ENCODE results near the gene TRABD2B. TPM values are rescaled to one million over a fixed set of nuclear protein-coding genes. Genes with fewer than 3 reads are reported as not detected.

The TRABD2B gene
- total RNA-seq, 1 experiment from 2014 or later, result 0.05 TPM

DNA sequence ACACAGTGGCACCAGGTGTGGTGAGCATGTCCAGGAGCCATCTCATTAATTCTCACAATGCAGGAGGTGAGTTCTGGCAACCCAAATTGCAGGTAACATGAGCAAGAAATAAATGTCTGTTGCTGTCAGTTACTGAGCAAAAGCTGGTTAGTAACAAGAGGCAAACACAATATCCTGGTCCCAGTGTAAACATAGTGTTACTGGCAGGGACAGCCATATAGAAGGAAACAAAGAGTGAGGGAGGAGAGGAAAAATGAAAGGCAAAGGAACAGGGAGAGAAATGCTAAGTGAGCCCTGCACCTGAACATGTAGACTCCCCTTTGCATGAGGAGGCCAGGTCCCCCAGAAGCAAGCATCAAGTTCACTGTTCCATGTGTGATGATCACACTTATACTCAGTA lies 203.6 kb downstream of the TRABD2B start:
- Histone ChIP-seq H3K36me3 (ENCODE audit: control insufficient read depth in 1 of 2, insufficient read depth in 2 of 2, low read length in 2 of 2) (no peaks in the 10 kb centered on the region), H3K79me2 (ENCODE audit: insufficient read depth, low read length) (no peaks in the 10 kb centered on the region), H3K9me2 (ENCODE audit: insufficient read depth) (no peaks in the 10 kb centered on the region), H2AFZ (ENCODE audit: low read depth, low read length, poor library complexity, severe bottlenecking) (no peak overlapping the region), H3K9ac (ENCODE audit: low read length) (no peak overlapping the region), H3K27me3 (ENCODE audit: insufficient read depth, low read length) (no peaks in the 10 kb centered on the region), H3K4me1 (ENCODE audit: control insufficient read depth in 1 of 2, insufficient read depth in 2 of 2, low read length in 2 of 2) (no peaks in the 10 kb centered on the region), H4K20me1 (ENCODE audit: insufficient read depth) (no peaks in the 10 kb centered on the region), H3K9me3 (ENCODE audit: control insufficient read depth in 1 of 2, insufficient read depth in 1 of 2, low read depth in 1 of 2, low read length in 2 of 2) (no peaks in the 10 kb centered on the region), H3K4me3 (replicated peaks in 1 of 2; ENCODE audit: low read depth in 1 of 2, low read length in 2 of 2) (no peak overlapping the region), H3K4me2 (ENCODE audit: low read length) (no peak overlapping the region), H3K27ac (ENCODE audit: low read depth, low read length) (no peak overlapping the region)
- ChIA-PET POLR2A (no interaction called here), RAD21 (ENCODE audit: low non-redundant PET in 1 of 2, low total read pairs in 2 of 2, uncharacterized antibody in 2 of 2, unreplicated experiment in 2 of 2) (interaction anchor here in 1 of 2 experiments (0.6 kb wide), 1 partner anchor 85 kb away, joined by 3 read pairs; no protein-coding TSS in a partner anchor), CTCF (no interaction called here)
- ATAC-seq (no peak), DNase-seq (ENCODE audit: low read depth, low spot score) (no peak)
- intact Hi-C loops (cut with micrococcal nuclease), result no loop called here
- TF ChIP-seq SIN3A (IDR thresholded peaks at IDR 0.05; ENCODE audit: low read depth), result no peak
- no peak for TF ChIP-seq EZH2phosphoT487 (IDR thresholded peaks at IDR 0.05; ENCODE audit: borderline replicate concordance)
- BruUV-seq (replicated peaks), result no TSS peak

DNA sequence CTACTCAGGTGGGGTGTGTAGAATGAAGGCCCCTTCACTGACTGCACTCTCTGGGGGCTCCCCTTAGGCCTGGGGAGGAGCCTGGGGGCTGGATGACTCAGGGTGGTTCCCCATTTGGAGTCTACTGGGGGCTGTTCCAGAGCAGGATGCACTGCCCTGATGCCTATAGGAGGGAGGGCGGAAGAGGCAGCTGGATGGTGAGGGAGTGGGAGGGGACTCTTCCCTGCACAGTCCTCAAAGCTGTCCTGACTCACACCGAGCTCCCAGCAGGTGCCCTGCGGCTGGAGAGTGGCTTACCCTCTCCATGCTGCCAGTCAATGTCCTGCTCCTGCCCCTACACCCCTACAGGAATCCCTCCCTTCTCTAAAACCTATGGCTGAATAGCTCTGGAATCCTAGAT lies 204.4 kb downstream of the TRABD2B start:
- ChIA-PET POLR2A (no interaction called here), CTCF (no interaction called here), RAD21 (ENCODE audit: low non-redundant PET in 1 of 2, low total read pairs in 2 of 2, uncharacterized antibody in 2 of 2, unreplicated experiment in 2 of 2) (no interaction called here)
- Histone ChIP-seq H3K9me3 (ENCODE audit: control insufficient read depth in 1 of 2, insufficient read depth in 1 of 2, low read depth in 1 of 2, low read length in 2 of 2) (no peaks in the 10 kb centered on the region), H3K4me2 (ENCODE audit: low read length) (no peak overlapping the region), H2AFZ (ENCODE audit: low read depth, low read length, poor library complexity, severe bottlenecking) (no peak overlapping the region), H3K4me3 (replicated peaks in 1 of 2; ENCODE audit: low read depth in 1 of 2, low read length in 2 of 2) (no peak overlapping the region), H3K4me1 (ENCODE audit: control insufficient read depth in 1 of 2, insufficient read depth in 2 of 2, low read length in 2 of 2) (no peaks in the 10 kb centered on the region), H3K27me3 (ENCODE audit: insufficient read depth, low read length) (no peaks in the 10 kb centered on the region), H3K9ac (ENCODE audit: low read length) (no peak overlapping the region), H3K79me2 (ENCODE audit: insufficient read depth, low read length) (no peaks in the 10 kb centered on the region), H3K36me3 (ENCODE audit: control insufficient read depth in 1 of 2, insufficient read depth in 2 of 2, low read length in 2 of 2) (no peaks in the 10 kb centered on the region), H3K9me2 (ENCODE audit: insufficient read depth) (no peaks in the 10 kb centered on the region), H3K27ac (ENCODE audit: low read depth, low read length) (no peak overlapping the region), H4K20me1 (ENCODE audit: insufficient read depth) (no peaks in the 10 kb centered on the region)
- ATAC-seq, result no peak
- TF ChIP-seq, protein P1, sequence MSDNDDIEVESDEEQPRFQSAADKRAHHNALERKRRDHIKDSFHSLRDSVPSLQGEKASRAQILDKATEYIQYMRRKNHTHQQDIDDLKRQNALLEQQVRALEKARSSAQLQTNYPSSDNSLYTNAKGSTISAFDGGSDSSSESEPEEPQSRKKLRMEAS (IDR thresholded peaks at IDR 0.05), result no peak
- TF ChIP-seq, protein P2, sequence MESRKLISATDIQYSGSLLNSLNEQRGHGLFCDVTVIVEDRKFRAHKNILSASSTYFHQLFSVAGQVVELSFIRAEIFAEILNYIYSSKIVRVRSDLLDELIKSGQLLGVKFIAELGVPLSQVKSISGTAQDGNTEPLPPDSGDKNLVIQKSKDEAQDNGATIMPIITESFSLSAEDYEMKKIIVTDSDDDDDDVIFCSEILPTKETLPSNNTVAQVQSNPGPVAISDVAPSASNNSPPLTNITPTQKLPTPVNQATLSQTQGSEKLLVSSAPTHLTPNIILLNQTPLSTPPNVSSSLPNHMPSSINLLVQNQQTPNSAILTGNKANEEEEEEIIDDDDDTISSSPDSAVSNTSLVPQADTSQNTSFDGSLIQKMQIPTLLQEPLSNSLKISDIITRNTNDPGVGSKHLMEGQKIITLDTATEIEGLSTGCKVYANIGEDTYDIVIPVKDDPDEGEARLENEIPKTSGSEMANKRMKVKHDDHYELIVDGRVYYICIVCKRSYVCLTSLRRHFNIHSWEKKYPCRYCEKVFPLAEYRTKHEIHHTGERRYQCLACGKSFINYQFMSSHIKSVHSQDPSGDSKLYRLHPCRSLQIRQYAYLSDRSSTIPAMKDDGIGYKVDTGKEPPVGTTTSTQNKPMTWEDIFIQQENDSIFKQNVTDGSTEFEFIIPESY (IDR thresholded peaks at IDR 0.05; ENCODE audit: extremely low read depth, insufficient replicate concordance, low read length), result no peak
- TF ChIP-seq POLR2AphosphoS5 (IDR thresholded peaks at IDR 0.05; ENCODE audit: low read depth, low read length) (no peak), ZNF274 (IDR thresholded peaks at IDR 0.05; ENCODE audit: low read depth, low read length) (no peak), EZH2 (IDR thresholded peaks at IDR 0.05) (no peak), EZH2phosphoT487 (IDR thresholded peaks at IDR 0.05; ENCODE audit: borderline replicate concordance) (no peak), EGR1 (IDR thresholded peaks at IDR 0.05; ENCODE audit: low read depth) (no peak), JUND (IDR thresholded peaks at IDR 0.05) (no peak), SIN3A (IDR thresholded peaks at IDR 0.05; ENCODE audit: low read depth) (no peak)
- TF ChIP-seq, protein P3, sequence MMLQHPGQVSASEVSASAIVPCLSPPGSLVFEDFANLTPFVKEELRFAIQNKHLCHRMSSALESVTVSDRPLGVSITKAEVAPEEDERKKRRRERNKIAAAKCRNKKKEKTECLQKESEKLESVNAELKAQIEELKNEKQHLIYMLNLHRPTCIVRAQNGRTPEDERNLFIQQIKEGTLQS (IDR thresholded peaks at IDR 0.05), result no peak
- no peak for DNase-seq (ENCODE audit: low read depth, low spot score)
- BruUV-seq (replicated peaks), result no TSS peak
- intact Hi-C loops (cut with micrococcal nuclease), result no loop called here

All from HCT116 (cell line).